H1 (cell line): ENCODE results near the gene CMTM5. TPM values are rescaled to one million over a fixed set of nuclear protein-coding genes. Genes with fewer than 3 reads are reported as not detected.

Source experiments
- POLR2A ChIP-seq, 2 experiments: IDR thresholded peaks; 1 replicate in 1 of 2; 2 replicates in 1 of 2; pipeline ENCODE4 v1.6.1; 2011; ENCODE audit warnings: low read depth in 2 of 2, low read length in 2 of 2, mild to moderate bottlenecking in 2 of 2; ENCODE audit errors: control extremely low read depth in 1 of 2
- RNF2 ChIP-seq: fragments of 200-900, 300-1000 bp; sonication (generic); IDR thresholded peaks from 2 replicates; pipeline ENCODE4 v1.7.1; 2016; ENCODE audit warnings: borderline replicate concordance, low read depth, mild to moderate bottlenecking, antibody characterized with exemption, low read length; ENCODE audit not compliant: poor library complexity, severe bottlenecking; ENCODE audit errors: missing control alignments
- SP2 ChIP-seq: IDR thresholded peaks from 2 replicates; pipeline ENCODE4 v1.6.1; 2012; ENCODE audit warnings: mild to moderate bottlenecking, low read length, inconsistent platforms
- polyA plus RNA-seq, 7 experiments: library from polyadenylated mRNA; depleted of rRNA in 3 of 7; stranded (reverse) in 5 of 7; unstranded in 2 of 7; fragments of >200 nt in 5 of 7; fragments of 200-250 nt in 2 of 7; gene quantifications; 1 replicate in 5 of 7; 2 replicates in 1 of 7; 4 replicates in 1 of 7; pipeline versions ENCODE4 v1.2.1 to v1.2.3, GENCODE V29; 2011 to 2013; ENCODE audit warnings: missing spikeins in 2 of 7, mixed read lengths in 2 of 7
- total RNA-seq: library from RNA; stranded (reverse); fragmentation: NEBNext Ultra II Directional; extraction: Animal tissue kit (Norgen Biotek cat#: 25700); gene quantifications from 2 replicates; pipeline ENCODE4 v1.2.1, GENCODE V29; 2021

The CMTM5 gene
- total and polyA plus RNA-seq, 2 of the 8 experiments (the other 6 are each of a cell fraction or from before 2014, with no cell fraction given), result 2.1 TPM; not detected in 1

DNA sequence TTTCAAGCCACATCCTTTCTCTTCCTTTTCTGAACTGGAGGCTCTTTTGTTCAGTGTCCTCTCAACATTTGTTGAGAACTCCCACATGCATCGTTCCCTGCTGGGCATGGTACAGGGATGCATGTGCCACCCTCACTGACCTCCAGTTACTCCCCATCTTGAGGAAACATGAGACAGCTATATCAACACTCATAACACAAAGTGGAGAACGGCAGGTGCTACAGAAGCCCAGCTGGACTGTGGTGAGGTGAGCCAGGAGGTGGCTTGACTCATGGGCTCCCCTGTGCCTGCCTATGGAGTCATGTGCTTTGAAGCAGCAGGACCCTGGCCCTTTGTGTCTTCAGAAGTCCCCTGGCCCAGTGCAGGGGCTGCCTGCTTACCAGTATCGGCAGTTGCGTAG is 21.5 kb downstream of the CMTM5 start (continued):
- TF ChIP-seq RNF2 (no peak), POLR2A (IDR thresholded peaks at IDR 0.05; ENCODE audit: control extremely low read depth in 1 of 2, low read depth in 2 of 2, low read length in 2 of 2) (no peak), SP2 (no peak)
